Pancreas (tissue), 10 donors: ENCODE measurements around the gene R3HDM1. TPM values are rescaled to one million over a fixed set of nuclear protein-coding genes. Genes with fewer than 3 reads are reported as not detected.

Source experiments
- ATAC-seq, 4 donors: fragments of 200-7000 bp; cut with Tn5 transposase; one replicate each; pipeline versions ENCODE4 v1.8.0 to v1.9.1; 2020; ENCODE audit warnings: mild to moderate bottlenecking in 4 of 4, moderate library complexity in 4 of 4
- DNase-seq, 6 donors: peaks; one replicate each; pipeline ENCODE4 v3.0.0-alpha.2; 2020
- FAIRE-seq: peaks from 2 replicates; lab custom pipeline; 2012; peaks lifted over from hg19 to GRCh38; lab: Jason Lieb, UNC
- H3K27ac ChIP-seq, 4 donors: fragments of 200-600 bp; sonication (generic); 1 replicate in 3 of 4; 2 replicates in 1 of 4; pipeline versions ENCODE4 v1.5.0 to v1.8.0; 2020
- H3K27me3 ChIP-seq, 4 donors: fragments of 200-600 bp; one replicate each; pipeline ENCODE4 v1.8.0; 2021
- H3K36me3 ChIP-seq, 3 donors: fragments of 200-600 bp; sonication (generic) in 1 of 3; one replicate each; pipeline versions ENCODE4 v1.5.0 to v1.8.0; 2020 to 2021
- H3K4me1 ChIP-seq, 3 donors: fragments of 200-600 bp; one replicate each; pipeline ENCODE4 v1.8.0; 2021
- H3K4me3 ChIP-seq, 4 donors: fragments of 200-600 bp; sonication (generic) in 2 of 4; one replicate each; pipeline versions ENCODE4 v1.5.0 to v1.8.0; 2020 to 2021
- H3K9me3 ChIP-seq, 4 donors: fragments of 200-600 bp; one replicate each; pipeline ENCODE4 v1.8.0; 2021
- WGBS, 2 donors: extraction: QIAGEN DNeasy Blood & Tissue Kit; methylation state at CpG; one replicate each; pipeline ENCODE4 v1.1.7; 2013; 5-methylcytosine and 5-hydroxymethylcytosine counted together
- intact Hi-C, 3 donors: fragments of 100-400 bp; cut with DNase I; formaldehyde crosslinking; loops; one replicate each; pipeline versions ENCODE4 v1.11.1 to v1.14.2; 2022
- polyA plus RNA-seq, 2 donors: library from polyadenylated mRNA; stranded (reverse); fragments of 200-250 nt; gene quantifications; one replicate each; pipeline ENCODE4 v1.2.3, GENCODE V29; 2013
- total RNA-seq, 6 donors: library from RNA; stranded (reverse); fragmentation: NEBNext Ultra II Directional in 4 of 6; extraction: Animal tissue kit (Norgen Biotek cat#: 25700) in 4 of 6; gene quantifications; one replicate each; pipeline versions ENCODE4 v1.2.1 to v1.2.4, GENCODE V29; 2021 to 2023
- TF ChIP-seq, protein P1 (sequence below), 4 donors: fragments of 200-600 bp; sonication (generic) in 3 of 4; IDR thresholded peaks; one replicate each; pipeline versions ENCODE4 v1.5.0 to v1.8.0; 2021; ENCODE audit warnings: antibody characterized with exemption in 4 of 4
- donor health status: healthy with polysubstance abuse.
- donor health status: DM: no; HTN: no; CAD: no; lungs with moderate emphysema.
- donor health status: DM: no; HTN: no; CAD: no.
- donor health status: control.
- donor health status: control.
- donor health status: Bipolar disorder and iron deficiency.
- donor health status: DM: yes; HTN: yes; CAD: no.
- donor health status: DM: no; HTN: no; CAD: no.
- donor health status: DM: no; HTN: no; CAD: no.
- donor health status: DM: yes; HTN: yes; CAD: no.

R3HDM1 gene
- total and polyA plus RNA-seq, 8 donors = 6.8 to 16.0 (median 10.9) TPM

DNA sequence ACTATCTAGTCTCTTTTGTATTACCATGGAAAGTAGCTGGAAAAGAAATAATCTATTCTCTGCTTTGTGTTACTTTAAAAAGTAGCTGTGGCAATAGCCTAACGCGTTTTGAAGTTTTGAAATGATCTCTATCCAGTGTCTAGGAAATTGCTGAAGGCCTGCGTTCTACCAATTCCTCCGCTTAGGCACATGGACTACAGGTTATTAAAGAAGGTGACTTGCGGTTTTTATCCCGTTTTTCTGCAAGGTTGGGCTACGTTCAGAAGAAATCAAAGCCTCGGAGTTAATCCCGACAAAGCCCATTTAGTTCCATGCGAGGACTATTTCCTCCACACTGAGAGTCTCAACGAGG lies 209.7 kb downstream of the R3HDM1 start:
- 74 to 77% methylated on average over 11 of the region's 11 CpGs for WGBS, 2 donors
- DNase-seq (no peak), FAIRE-seq (no peak), ATAC-seq (no peak)
- Histone ChIP-seq H3K27me3 (no peaks in the 10 kb centered on the region), H3K4me3 (peak overlapping the region in 2 of 4 donors; percentile 85 to 99), H3K4me1 (peaks cover 0 to 24% (median 18%) of the 10 kb centered on the region in 3 donors), H3K27ac (peak overlapping the region in 2 of 4 donors; percentile 98 to 100), H3K9me3 (no peaks in the 10 kb centered on the region), H3K36me3 (no peaks in the 10 kb centered on the region)
- intact Hi-C loops = no loop called here
- TF ChIP-seq, protein P1, sequence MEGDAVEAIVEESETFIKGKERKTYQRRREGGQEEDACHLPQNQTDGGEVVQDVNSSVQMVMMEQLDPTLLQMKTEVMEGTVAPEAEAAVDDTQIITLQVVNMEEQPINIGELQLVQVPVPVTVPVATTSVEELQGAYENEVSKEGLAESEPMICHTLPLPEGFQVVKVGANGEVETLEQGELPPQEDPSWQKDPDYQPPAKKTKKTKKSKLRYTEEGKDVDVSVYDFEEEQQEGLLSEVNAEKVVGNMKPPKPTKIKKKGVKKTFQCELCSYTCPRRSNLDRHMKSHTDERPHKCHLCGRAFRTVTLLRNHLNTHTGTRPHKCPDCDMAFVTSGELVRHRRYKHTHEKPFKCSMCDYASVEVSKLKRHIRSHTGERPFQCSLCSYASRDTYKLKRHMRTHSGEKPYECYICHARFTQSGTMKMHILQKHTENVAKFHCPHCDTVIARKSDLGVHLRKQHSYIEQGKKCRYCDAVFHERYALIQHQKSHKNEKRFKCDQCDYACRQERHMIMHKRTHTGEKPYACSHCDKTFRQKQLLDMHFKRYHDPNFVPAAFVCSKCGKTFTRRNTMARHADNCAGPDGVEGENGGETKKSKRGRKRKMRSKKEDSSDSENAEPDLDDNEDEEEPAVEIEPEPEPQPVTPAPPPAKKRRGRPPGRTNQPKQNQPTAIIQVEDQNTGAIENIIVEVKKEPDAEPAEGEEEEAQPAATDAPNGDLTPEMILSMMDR (IDR thresholded peaks at IDR 0.05) = no peak

DNA sequence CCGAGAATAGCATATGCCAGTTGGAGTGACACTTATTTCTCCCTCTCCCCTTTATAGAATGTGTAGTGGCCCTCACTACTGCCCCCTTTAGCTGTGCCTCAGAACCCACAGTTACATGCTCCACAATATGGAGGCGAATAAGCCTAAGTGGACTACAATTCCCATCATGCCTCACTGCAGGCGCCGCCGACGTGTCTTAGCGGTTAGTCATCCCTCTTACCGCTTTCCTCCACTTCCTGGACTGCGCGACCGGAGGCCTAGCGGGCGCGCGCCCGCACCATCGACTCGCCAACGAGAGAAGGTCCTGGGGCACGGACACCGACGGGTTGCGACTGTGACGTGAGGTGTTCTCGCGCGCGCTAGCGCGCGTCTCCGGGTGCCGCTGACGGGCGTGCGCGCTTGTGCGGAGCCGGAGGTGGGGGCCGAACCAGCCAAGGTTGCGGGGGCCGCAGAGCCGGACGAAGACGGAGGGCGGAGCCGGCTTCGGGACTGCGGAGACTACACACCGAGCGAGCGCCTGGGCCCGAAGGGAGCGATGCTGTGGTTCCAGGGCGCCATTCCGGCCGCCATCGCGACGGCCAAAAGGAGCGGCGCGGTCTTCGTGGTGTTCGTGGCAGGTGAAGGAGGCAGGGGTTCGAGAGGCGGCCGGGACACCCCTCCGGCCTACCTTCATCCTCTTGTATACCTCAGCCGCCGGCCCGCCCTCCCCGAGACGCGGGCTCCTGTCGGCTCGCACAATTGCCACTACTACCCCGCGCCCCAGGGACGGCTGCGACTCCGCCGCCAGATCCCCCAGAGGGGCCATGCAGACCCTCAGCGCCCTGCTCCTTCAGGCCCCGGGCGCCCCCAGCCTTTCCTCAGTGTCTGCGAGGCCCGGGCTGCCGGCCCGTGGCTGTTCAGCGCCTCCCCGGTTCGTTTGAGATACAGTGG lies 210.4 kb downstream of the R3HDM1 start, which contains the start of gene UBXN4:
TSS of gene UBXN4 (plus strand) at position 461 of the 930 bp plus-strand sequence. CDS start at position 536, 75 bp downstream.
- intact Hi-C loops = no loop called here
- H3K4me1 ChIP-seq = peaks cover 0 to 24% (median 18%) of the 10 kb centered on the region in 3 donors
- TF ChIP-seq, protein P1 (IDR thresholded peaks at IDR 0.05) = no peak
- DNase-seq (peak; percentile 94 to 98 (median 98)), ATAC-seq (peak; percentile 92 to 96 (median 94)), FAIRE-seq (peak; percentile 94)
- H3K9me3 ChIP-seq = no peaks in the 10 kb centered on the region
- peak within 1 kb of the TSS; percentile 98 to 100 (median 100) for H3K27ac ChIP-seq
- no peaks in the 10 kb centered on the region for H3K36me3 ChIP-seq
- H3K4me3 ChIP-seq = peak within 1 kb of the TSS; percentile 76 to 99 (median 91)
- WGBS, 2 donors = 0 to 1% methylated on average over 89 to 93 of the region's 93 CpGs
- H3K27me3 ChIP-seq = no peaks in the 10 kb centered on the region

DNA sequence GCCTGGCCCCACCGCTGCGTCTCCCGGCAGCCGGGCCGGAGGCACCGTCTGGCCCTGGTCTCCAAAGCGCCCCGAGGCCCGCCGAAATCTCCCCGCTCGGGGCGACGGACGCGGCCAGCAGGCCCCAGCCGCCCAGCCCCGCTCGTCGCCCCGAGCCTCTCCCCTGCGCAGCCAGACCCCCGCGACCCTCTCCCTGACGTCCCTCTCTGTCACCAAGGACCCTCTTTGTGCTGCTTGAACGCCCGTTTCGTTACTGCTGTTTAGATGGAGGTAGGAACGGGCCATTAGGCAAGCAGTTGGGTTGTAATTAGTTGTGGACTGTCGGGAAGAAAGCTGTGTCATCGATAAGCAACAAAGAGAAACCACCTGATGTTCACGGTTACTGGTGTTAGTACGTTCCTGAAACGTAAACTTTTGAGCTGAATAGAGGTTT lies 211.1 kb downstream of the R3HDM1 start:
- TF ChIP-seq, protein P1 (IDR thresholded peaks at IDR 0.05) = no peak
- peak; percentile 49 to 62 (median 56) for ATAC-seq
- H3K9me3 ChIP-seq = no peaks in the 10 kb centered on the region
- intact Hi-C loops = no loop called here
- no peaks in the 10 kb centered on the region for H3K27me3 ChIP-seq
- H3K36me3 ChIP-seq = no peaks in the 10 kb centered on the region
- peak overlapping the region; percentile 76 to 99 (median 91) for H3K4me3 ChIP-seq
- peak in 3 of 6 donors; percentile 39 to 77 (median 61) for DNase-seq
- peaks cover 0 to 24% (median 18%) of the 10 kb centered on the region in 3 donors for H3K4me1 ChIP-seq
- peak overlapping the region; percentile 98 to 100 (median 100) for H3K27ac ChIP-seq
- WGBS, 2 donors = 0% methylated on average over 34 of the region's 34 CpGs
- FAIRE-seq = no peak

- Histone ChIP-seq H3K36me3 (peaks cover 0 to under 1% (median 0%) of the 10 kb centered on the region in 3 donors), H3K4me1 (peaks cover 0 to 24% (median 18%) of the 10 kb centered on the region in 3 donors), H3K4me3 (peak overlapping the region in 3 of 4 donors; percentile 85 to 99 (median 97)), H3K27me3 (no peaks in the 10 kb centered on the region), H3K27ac (no peak overlapping the region), H3K9me3 (no peaks in the 10 kb centered on the region)
- no peak for ATAC-seq
- FAIRE-seq = no peak
- WGBS, 2 donors = 46 to 73% methylated on average over 1 of the region's 1 CpG
- TF ChIP-seq, protein P1 (IDR thresholded peaks at IDR 0.05) = no peak
- DNase-seq = no peak
- intact Hi-C loops = no loop called here
Observed at GRCh38 chr2:135743860-135744259, 212.6 kb downstream of the R3HDM1 start.
